ENCODE results near the gene AK5. TPM values are rescaled to one million over a fixed set of nuclear protein-coding genes. Genes with fewer than 3 reads are reported as not detected.

AK5 gene
- total and polyA plus RNA-seq, 2 of the 13 experiments (the other 11 are each of a cell fraction or from before 2014, with no cell fraction given): not detected

GRCh38 chr1:77288275-77288674 is 6.5 kb downstream of the AK5 start:
- DNase-seq (ENCODE audit: low spot score) (no peak), FAIRE-seq (no peak), ATAC-seq (no peak)
- H4K20me1 ChIP-seq (ENCODE audit: insufficient read depth, low read length): no peaks in the 10 kb centered on the region
- no peaks in the 10 kb centered on the region for H3K4me1 ChIP-seq (ENCODE audit: insufficient read depth, low read length)
- H3K27me3 ChIP-seq (ENCODE audit: control insufficient read depth in 1 of 2, insufficient read depth in 2 of 2, low read length in 2 of 2): peaks cover 0 to 12% of the 10 kb centered on the region in 2 experiments; a peak in 1 of 5 replicates
- intact Hi-C loops (cut with micrococcal nuclease; ENCODE audit: unreplicated experiment): no loop called here
- ChIA-PET POLR2A (no interaction called here), CTCF (ENCODE audit: low intra/inter-chr PET ratio, low total read pairs) (no interaction called here)
- H3K9ac ChIP-seq (ENCODE audit: insufficient read depth, low read depth, low read length): no peak overlapping the region
- TF ChIP-seq MXI1 (IDR thresholded peaks at IDR 0.05; ENCODE audit: borderline replicate concordance, low read depth, low read length) (no peak), AGO1 (IDR thresholded peaks at IDR 0.05; ENCODE audit: low read depth, low read length, poor library complexity, severe bottlenecking) (no peak), ZNF34 (CRISPR knock-in tag; IDR thresholded peaks at IDR 0.05; ENCODE audit: borderline replicate concordance) (no peak), E2F2 (CRISPR knock-in tag; IDR thresholded peaks at IDR 0.05; ENCODE audit: borderline replicate concordance) (no peak), PHF21A (CRISPR knock-in tag; IDR thresholded peaks at IDR 0.05) (no peak), FOXP1 (IDR thresholded peaks at IDR 0.05) (no peak), FOXP1 (CRISPR knock-in tag; IDR thresholded peaks at IDR 0.05) (no peak), ZZZ3 (CRISPR knock-in tag; IDR thresholded peaks at IDR 0.05; ENCODE audit: borderline replicate concordance) (no peak), ZFP82 (CRISPR knock-in tag; IDR thresholded peaks at IDR 0.05; ENCODE audit: borderline replicate concordance) (no peak), BATF2 (CRISPR knock-in tag; IDR thresholded peaks at IDR 0.05) (no peak), GPN1 (CRISPR knock-in tag; IDR thresholded peaks at IDR 0.05; ENCODE audit: borderline replicate concordance) (no peak), ATAD3A (CRISPR knock-in tag; IDR thresholded peaks at IDR 0.05) (no peak), ZNF18 (CRISPR knock-in tag; IDR thresholded peaks at IDR 0.05; ENCODE audit: insufficient replicate concordance) (no peak), ERF (CRISPR knock-in tag; IDR thresholded peaks at IDR 0.05) (no peak), ZHX2 (IDR thresholded peaks at IDR 0.05; ENCODE audit: low read depth) (no peak), ZHX2 (CRISPR knock-in tag; IDR thresholded peaks at IDR 0.05; ENCODE audit: borderline replicate concordance) (no peak)
- no peak overlapping the region for H3K4me2 ChIP-seq (ENCODE audit: low read depth, low read length)
- no peaks in the 10 kb centered on the region for H3K36me3 ChIP-seq (replicated peaks in 1 of 2; ENCODE audit: control insufficient read depth in 1 of 2, insufficient read depth in 2 of 2, low read length in 2 of 2)
- H2AFZ ChIP-seq (ENCODE audit: low read length): no peak overlapping the region
- in situ Hi-C loops (cut with HindIII; ENCODE audit: extremely low pct_ligation_motif_present, low pct_unique_long_range_greater_than_20kb): no loop called here
- 11% methylated on average over 1 of the region's 1 CpG for WGBS (ENCODE audit: low lambda C conversion rate)
- no peaks in the 10 kb centered on the region for H3K9me3 ChIP-seq (ENCODE audit: low read length)
- no TSS peak for BruUV-seq (replicated peaks)
- H3K27ac ChIP-seq (ENCODE audit: extremely low read length, insufficient read depth, low read length): no peak overlapping the region
- no peak overlapping the region for H3K4me3 ChIP-seq (replicated peaks in 1 of 3; ENCODE audit: insufficient read depth in 1 of 3, low read depth in 2 of 3, low read length in 3 of 3)
- no peaks in the 10 kb centered on the region for H3K79me2 ChIP-seq (ENCODE audit: insufficient read depth, low read length)
